GM12878 (cell line): ENCODE results near the gene CLEC2L. TPM values are rescaled to one million over a fixed set of nuclear protein-coding genes. Genes with fewer than 3 reads are reported as not detected.

Experiments used
- ATAC-seq: fragments of 200-7000 bp; cut with Tn5 transposase; 3 replicates; pipeline ENCODE4 v1.9.1; 2020; ENCODE audit warnings: mild to moderate bottlenecking, moderate library complexity
- BruUV-seq: library from RNA; stranded (reverse); fragments of 400-500 nt; replicated peaks from 2 replicates; lab custom pipeline; 2021; lab: Mats Ljungman, UMichigan
- CTCF ChIA-PET: fragments of 300-600 bp; sonication (Branson Sonifier 250); formaldehyde crosslinking; extraction: SDS; loops from one replicate; lab custom pipeline; 2021; ENCODE audit warnings: inconsistent platforms; lab: Yijun Ruan, JAX
- POLR2A ChIA-PET: fragments of 350-600 bp; formaldehyde crosslinking; extraction: SDS; loops from one replicate; lab custom pipeline; 2021; ENCODE audit warnings: inconsistent platforms; lab: Charles Lee
- RAD21 ChIA-PET: fragments of 300-600 bp; sonication (Branson Sonifier 250); formaldehyde crosslinking; loops from one replicate; lab custom pipeline; 2023; ENCODE audit warnings: antibody characterized with exemption; ENCODE audit not compliant: unreplicated experiment; lab: Charles Lee
- SMC1A ChIA-PET: fragments of 300-600 bp; sonication (Branson Sonifier 250); formaldehyde crosslinking; loops from one replicate; lab custom pipeline; 2023; ENCODE audit not compliant: unreplicated experiment, uncharacterized antibody; lab: Charles Lee
- DNase-seq: peaks from one replicate; pipeline ENCODE4 v3.0.0-alpha.2; 2011; ENCODE audit warnings: low read depth, low spot score
- FAIRE-seq: peaks from 3 replicates; lab custom pipeline; 2011; peaks lifted over from hg19 to GRCh38; lab: Jason Lieb, UNC
- H2AFZ ChIP-seq: 2 replicates; pipeline ENCODE4 v1.6.0; 2011; ENCODE audit warnings: low read depth, low read length, control low read depth; ENCODE audit not compliant: control insufficient read depth
- H3K27ac ChIP-seq: 2 replicates; pipeline ENCODE4 v1.5.1; 2011; ENCODE audit warnings: control low read depth; ENCODE audit not compliant: control insufficient read depth, insufficient read depth
- H3K27me3 ChIP-seq, 2 experiments: replicated peaks in 1 of 2; 2 replicates each; pipeline versions ENCODE4 v1.6.0 to v1.6.1; 2011; ENCODE audit warnings: low read length in 1 of 2; ENCODE audit not compliant: control insufficient read depth in 2 of 2, insufficient read depth in 2 of 2
- H3K36me3 ChIP-seq, 2 experiments: 2 replicates each; pipeline ENCODE4 v1.5.1; 2011; ENCODE audit warnings: low read length in 1 of 2; ENCODE audit not compliant: control insufficient read depth in 2 of 2, insufficient read depth in 2 of 2
- H3K4me1 ChIP-seq: 2 replicates; pipeline ENCODE4 v1.6.1; 2011; ENCODE audit warnings: mild to moderate bottlenecking, low read length, moderate library complexity, mixed read lengths; ENCODE audit not compliant: control insufficient read depth, insufficient read depth
- H3K4me2 ChIP-seq: 2 replicates; pipeline ENCODE4 v1.6.0; 2011; ENCODE audit warnings: control low read depth; ENCODE audit not compliant: control insufficient read depth, insufficient read depth
- H3K4me3 ChIP-seq: fragments of 200-600 bp; sonication (generic); 2 replicates; pipeline ENCODE4 v1.5.1; 2016
- H3K79me2 ChIP-seq: 2 replicates; pipeline ENCODE4 v1.6.0; 2011; ENCODE audit warnings: low read length; ENCODE audit not compliant: control insufficient read depth, insufficient read depth
- H3K9ac ChIP-seq: 2 replicates; pipeline ENCODE4 v1.8.0; 2011; ENCODE audit warnings: low read length, control low read depth, mixed read lengths; ENCODE audit not compliant: control insufficient read depth, insufficient read depth
- H3K9me3 ChIP-seq: replicated peaks from 3 replicates; pipeline ENCODE4 v1.5.1; 2011; ENCODE audit warnings: mild to moderate bottlenecking, low read length; ENCODE audit not compliant: control insufficient read depth, insufficient read depth
- H4K20me1 ChIP-seq: 2 replicates; pipeline ENCODE4 v1.6.0; 2011; ENCODE audit not compliant: control insufficient read depth, insufficient read depth
- ATF7 ChIP-seq: fragments of 450-650 bp; IDR thresholded peaks from 2 replicates; pipeline ENCODE4 v1.6.1; 2016; ENCODE audit warnings: low read depth, mild to moderate bottlenecking
- DPF2 ChIP-seq: fragments of 450-650 bp; IDR thresholded peaks from 2 replicates; pipeline ENCODE4 v1.6.1; 2017; ENCODE audit warnings: mild to moderate bottlenecking
- EED ChIP-seq: sonication (generic); IDR thresholded peaks from 2 replicates; pipeline ENCODE4 v1.6.1; 2016; ENCODE audit warnings: antibody characterized with exemption, low read depth
- GATAD2B ChIP-seq: fragments of 450-650 bp; conservative IDR thresholded peaks from 2 replicates; pipeline ENCODE4 v1.6.1; 2017; ENCODE audit warnings: low read depth, mild to moderate bottlenecking, moderate library complexity
- KLF5 ChIP-seq: fragments of 450-650 bp; IDR thresholded peaks from 2 replicates; pipeline ENCODE4 v1.6.1; 2014; ENCODE audit warnings: mild to moderate bottlenecking; ENCODE audit not compliant: partially characterized antibody
- RUNX3 ChIP-seq: IDR thresholded peaks from 2 replicates; pipeline ENCODE4 v1.6.1; 2012; ENCODE audit warnings: low read length, inconsistent platforms
- WGBS: methylation state at CpG from one replicate; pipeline ENCODE4 v1.1.6; 2016; ENCODE audit warnings: low lambda C conversion rate; ENCODE audit not compliant: insufficient replicate concordance, insufficient coverage; ENCODE audit errors: missing lambda C conversion rate; 5-methylcytosine and 5-hydroxymethylcytosine counted together
- in situ Hi-C: fragments of 300-500 bp; cut with MboI; formaldehyde crosslinking; loops from 9 replicates; pipeline ENCODE4 v1.14.3; 2018; ENCODE audit warnings: mixed read lengths
- intact Hi-C: fragments of 100-400 bp; cut with micrococcal nuclease; formaldehyde crosslinking; loops from one replicate; pipeline ENCODE4 v1.14.2; 2022; ENCODE audit not compliant: unreplicated experiment
- polyA plus RNA-seq, 11 experiments: library from polyadenylated mRNA; depleted of rRNA in 4 of 11; unstranded in 6 of 11; stranded (reverse) in 5 of 11; fragments of >200 nt; fragmentation: Nextera tagmentation in 4 of 11; fragmentation: Illumina TruSeq in 1 of 11; extraction: Ambion mirVana in 4 of 11; extraction: Trizol in 1 of 11; gene quantifications; 1 replicate in 1 of 11; 2 replicates in 10 of 11; pipeline versions ENCODE4 v1.2.1 to v1.2.3, GENCODE V29; 2011 to 2016; ENCODE audit warnings: inconsistent platforms in 2 of 11, missing spikeins in 2 of 11, low read depth in 1 of 11
- total RNA-seq, 4 experiments: library from RNA; depleted of rRNA in 3 of 4; stranded (reverse); fragments of >200 nt in 3 of 4; fragmentation: Illumina TruSeq in 1 of 4; extraction: Trizol in 1 of 4; gene quantifications; 2 replicates each; pipeline versions ENCODE4 v1.2.1 to v1.2.3, GENCODE V29; 2013 to 2021

CLEC2L gene
- total and polyA plus RNA-seq, 10 of the 15 experiments (the other 5 are each of a cell fraction or from before 2014, with no cell fraction given), result not detected

GRCh38 chr7:139566075-139566474 lies 42.6 kb downstream of the CLEC2L start:
- ChIA-PET POLR2A (no interaction called here), RAD21 (interaction anchor here (0.6 kb wide), 1 partner anchor 35 kb away, joined by 3 read pairs; no protein-coding TSS in a partner anchor), CTCF (interaction anchor here (0.6 kb wide), 1 partner anchor 322 kb away, joined by 4 read pairs; no protein-coding TSS in a partner anchor), SMC1A (no interaction called here)
- Histone ChIP-seq H3K27me3 (no peaks in the 10 kb centered on the region), H3K36me3 (no peaks in the 10 kb centered on the region; a peak in 2 of 4 replicates), H3K4me2 (no peak overlapping the region), H3K4me1 (no peaks in the 10 kb centered on the region), H3K9me3 (no peaks in the 10 kb centered on the region), H3K4me3 (no peak overlapping the region), H2AFZ (no peak overlapping the region), H3K79me2 (no peaks in the 10 kb centered on the region), H3K9ac (no peak overlapping the region), H4K20me1 (no peaks in the 10 kb centered on the region), H3K27ac (no peak overlapping the region)
- in situ Hi-C loops (no loop called here), intact Hi-C loops (no loop called here)
- BruUV-seq, result no TSS peak
- TF ChIP-seq RUNX3, result no peak
- TF ChIP-seq EED, result no peak
- no peak for TF ChIP-seq GATAD2B
- no peak for TF ChIP-seq ATF7
- ATAC-seq, result no peak
- 91% methylated on average over 6 of the region's 6 CpGs for WGBS
- DNase-seq, result no peak
- FAIRE-seq, result no peak

GRCh38 chr7:139566736-139567646 lies 43.5 kb downstream of the CLEC2L start:
- FAIRE-seq (no peak), DNase-seq (no peak), ATAC-seq (no peak)
- ChIA-PET RAD21 (no interaction called here), SMC1A (no interaction called here), POLR2A (no interaction called here), CTCF (no interaction called here)
- no peak overlapping the region for H3K4me3 ChIP-seq
- H3K4me2 ChIP-seq, result no peak overlapping the region
- H3K36me3 ChIP-seq, result no peaks in the 10 kb centered on the region; a peak in 2 of 4 replicates
- H2AFZ ChIP-seq, result no peak overlapping the region
- TF ChIP-seq KLF5 (no peak), DPF2 (no peak)
- no peaks in the 10 kb centered on the region for H3K4me1 ChIP-seq
- H3K9me3 ChIP-seq, result no peaks in the 10 kb centered on the region
- in situ Hi-C loops, result no loop called here
- H3K27me3 ChIP-seq, result no peaks in the 10 kb centered on the region
- intact Hi-C loops, result no loop called here
- H3K9ac ChIP-seq, result no peak overlapping the region
- H3K79me2 ChIP-seq, result no peaks in the 10 kb centered on the region
- 87% methylated on average over 15 of the region's 15 CpGs for WGBS
- H4K20me1 ChIP-seq, result no peaks in the 10 kb centered on the region
- no TSS peak for BruUV-seq
- no peak overlapping the region for H3K27ac ChIP-seq
